Measurements from ENCODE around the gene RAB7B.

Gene RAB7B

DNA sequence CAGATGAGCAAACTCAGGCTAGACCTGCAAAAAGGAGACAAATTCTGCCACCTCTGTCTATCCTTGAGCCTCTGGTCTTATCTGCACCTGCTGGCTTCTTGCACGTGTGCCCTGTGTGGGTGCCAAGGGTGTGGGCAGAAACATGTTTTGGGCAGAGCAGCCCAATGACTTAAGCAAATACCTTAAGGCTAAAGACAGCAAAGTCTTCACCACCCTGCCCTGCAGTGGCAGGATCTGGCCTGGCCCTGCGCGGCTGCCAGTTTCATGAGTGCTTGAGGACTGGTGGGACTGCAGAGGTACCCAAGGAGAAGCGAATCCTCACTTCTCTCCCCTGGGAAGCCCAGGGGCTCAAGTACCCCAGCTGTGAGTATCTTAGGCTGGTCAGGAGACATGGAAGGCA, 56.2 kb downstream of the RAB7B start:
- no peak overlapping the region for H2AFZ ChIP-seq (ENCODE audit: low read length)
- no peaks in the 10 kb centered on the region for H3K9me3 ChIP-seq (replicated peaks; ENCODE audit: insufficient read depth, low read length)
- no peak overlapping the region for H3K4me3 ChIP-seq (ENCODE audit: low read length)
- H3K4me2 ChIP-seq (ENCODE audit: low read depth, low read length): no peak overlapping the region
- H3K79me2 ChIP-seq (ENCODE audit: low read length): no peaks in the 10 kb centered on the region
- H3K27me3 ChIP-seq (replicated peaks; ENCODE audit: insufficient read depth, low read length): peaks cover 43% of the 10 kb centered on the region
- no peaks in the 10 kb centered on the region for H3K36me3 ChIP-seq (replicated peaks; ENCODE audit: insufficient read depth, low read length)
- no peak overlapping the region for H3K27ac ChIP-seq (ENCODE audit: low read length)
- no peaks in the 10 kb centered on the region for H3F3A ChIP-seq (ENCODE audit: insufficient read depth, low read length)
- DNase-seq: no peak
- no peaks in the 10 kb centered on the region for H3K4me1 ChIP-seq (ENCODE audit: low read length)
- TF ChIP-seq CTCF (IDR thresholded peaks at IDR 0.05; ENCODE audit: low read length) (no peak), EZH2 (optimal IDR thresholded peaks at IDR 0.05; ENCODE audit: low read depth, low read length) (no peak), EZH2phosphoT487 (IDR thresholded peaks at IDR 0.05; ENCODE audit: low read length) (no peak)
- H3K9ac ChIP-seq (ENCODE audit: low read length): no peak overlapping the region
- H4K20me1 ChIP-seq (ENCODE audit: insufficient read depth, low read length): no peaks in the 10 kb centered on the region
- H3K9me2 ChIP-seq (replicated peaks; ENCODE audit: insufficient read depth, low read length): no peaks in the 10 kb centered on the region

GRCh38 chr1:205945069-205945468, 58.1 kb downstream of the RAB7B start:
- no peaks in the 10 kb centered on the region for H3K9me2 ChIP-seq (replicated peaks; ENCODE audit: insufficient read depth, low read length)
- H3K4me1 ChIP-seq (ENCODE audit: low read length): no peaks in the 10 kb centered on the region
- no peaks in the 10 kb centered on the region for H3K36me3 ChIP-seq (replicated peaks; ENCODE audit: insufficient read depth, low read length)
- TF ChIP-seq EZH2phosphoT487 (IDR thresholded peaks at IDR 0.05; ENCODE audit: low read length) (no peak), EZH2 (optimal IDR thresholded peaks at IDR 0.05; ENCODE audit: low read depth, low read length) (no peak), CTCF (IDR thresholded peaks at IDR 0.05; ENCODE audit: low read length) (no peak)
- H2AFZ ChIP-seq (ENCODE audit: low read length): no peak overlapping the region
- no peak overlapping the region for H3K27ac ChIP-seq (ENCODE audit: low read length)
- DNase-seq: no peak
- H4K20me1 ChIP-seq (ENCODE audit: insufficient read depth, low read length): no peaks in the 10 kb centered on the region
- no peak overlapping the region for H3K4me3 ChIP-seq (ENCODE audit: low read length)
- no peaks in the 10 kb centered on the region for H3K9me3 ChIP-seq (replicated peaks; ENCODE audit: insufficient read depth, low read length)
- H3F3A ChIP-seq (ENCODE audit: insufficient read depth, low read length): no peaks in the 10 kb centered on the region
- H3K27me3 ChIP-seq (replicated peaks; ENCODE audit: insufficient read depth, low read length): peaks cover 43% of the 10 kb centered on the region
- no peaks in the 10 kb centered on the region for H3K79me2 ChIP-seq (ENCODE audit: low read length)
- no peak overlapping the region for H3K9ac ChIP-seq (ENCODE audit: low read length)
- no peak overlapping the region for H3K4me2 ChIP-seq (ENCODE audit: low read depth, low read length)

DNA sequence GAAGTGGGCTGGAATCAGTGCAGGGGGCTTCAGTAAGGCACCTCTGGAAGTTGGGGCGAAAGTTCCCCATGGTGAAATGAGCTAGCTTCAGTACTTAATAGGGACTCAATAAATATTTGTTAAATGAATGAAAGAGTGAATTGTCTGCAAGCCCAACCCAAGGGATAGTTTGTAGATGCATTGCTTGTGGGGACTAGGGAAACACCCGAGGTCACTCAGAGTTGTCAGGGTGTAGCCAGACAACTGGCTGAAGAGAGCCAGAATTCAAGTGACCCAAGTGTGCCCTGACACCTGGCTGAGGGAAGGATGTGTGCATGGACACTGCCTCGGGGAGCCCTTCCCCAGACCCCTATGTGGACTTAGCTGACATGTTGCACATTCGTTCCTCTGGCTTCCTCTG, 58.7 kb downstream of the RAB7B start:
- H3K9me3 ChIP-seq (replicated peaks; ENCODE audit: insufficient read depth, low read length): no peaks in the 10 kb centered on the region
- TF ChIP-seq EZH2 (optimal IDR thresholded peaks at IDR 0.05; ENCODE audit: low read depth, low read length) (no peak), CTCF (IDR thresholded peaks at IDR 0.05; ENCODE audit: low read length) (no peak), EZH2phosphoT487 (IDR thresholded peaks at IDR 0.05; ENCODE audit: low read length) (no peak)
- no peak overlapping the region for H3K4me3 ChIP-seq (ENCODE audit: low read length)
- no peaks in the 10 kb centered on the region for H3K4me1 ChIP-seq (ENCODE audit: low read length)
- H3K9ac ChIP-seq (ENCODE audit: low read length): no peak overlapping the region
- no peak overlapping the region for H3K27ac ChIP-seq (ENCODE audit: low read length)
- H3K9me2 ChIP-seq (replicated peaks; ENCODE audit: insufficient read depth, low read length): no peaks in the 10 kb centered on the region
- no peaks in the 10 kb centered on the region for H4K20me1 ChIP-seq (ENCODE audit: insufficient read depth, low read length)
- H3K27me3 ChIP-seq (replicated peaks; ENCODE audit: insufficient read depth, low read length): peaks cover 43% of the 10 kb centered on the region
- H3K79me2 ChIP-seq (ENCODE audit: low read length): no peaks in the 10 kb centered on the region
- no peak for DNase-seq
- no peaks in the 10 kb centered on the region for H3K36me3 ChIP-seq (replicated peaks; ENCODE audit: insufficient read depth, low read length)
- H3F3A ChIP-seq (ENCODE audit: insufficient read depth, low read length): no peaks in the 10 kb centered on the region
- H3K4me2 ChIP-seq (ENCODE audit: low read depth, low read length): no peak overlapping the region
- H2AFZ ChIP-seq (ENCODE audit: low read length): no peak overlapping the region

Data from MM.1S (cell line).